ENCODE measurements around the gene C2orf72.
"Not testable (repeated sequence)": the region's sequence is repeated elsewhere in the genome, so short reads cannot be mapped to it uniquely, and the experiment has no call there.

C2orf72 gene

DNA sequence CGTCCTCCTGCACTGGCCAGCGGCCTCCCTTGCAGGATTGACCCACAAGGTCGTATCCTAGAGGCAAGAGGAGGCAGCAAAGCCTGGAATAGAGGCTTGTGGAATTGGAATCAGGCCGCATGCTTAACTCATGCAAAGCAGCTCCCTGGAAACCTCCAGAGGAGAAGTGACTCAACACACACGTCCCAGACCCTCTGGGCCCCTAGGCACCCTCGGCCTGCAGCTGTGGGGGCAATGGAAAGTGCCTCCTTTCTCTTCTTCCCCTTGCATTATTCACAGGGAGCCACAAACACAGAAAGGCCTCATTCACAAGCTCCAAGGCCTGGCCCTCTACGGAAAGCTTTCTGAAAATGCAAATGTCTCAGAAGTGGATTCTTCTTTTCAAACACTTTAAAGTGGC lies 21.8 kb upstream of the C2orf72 start:
- DNase-seq (ENCODE audit: low read depth): no peak

- no peak for DNase-seq (ENCODE audit: low read depth)
Measured at GRCh38 chr2:231015926-231016325, 21.4 kb upstream of the C2orf72 start.

GRCh38 chr2:231016566-231017230 lies 20.6 kb upstream of the C2orf72 start:
- no peak for DNase-seq (ENCODE audit: low read depth)

DNA sequence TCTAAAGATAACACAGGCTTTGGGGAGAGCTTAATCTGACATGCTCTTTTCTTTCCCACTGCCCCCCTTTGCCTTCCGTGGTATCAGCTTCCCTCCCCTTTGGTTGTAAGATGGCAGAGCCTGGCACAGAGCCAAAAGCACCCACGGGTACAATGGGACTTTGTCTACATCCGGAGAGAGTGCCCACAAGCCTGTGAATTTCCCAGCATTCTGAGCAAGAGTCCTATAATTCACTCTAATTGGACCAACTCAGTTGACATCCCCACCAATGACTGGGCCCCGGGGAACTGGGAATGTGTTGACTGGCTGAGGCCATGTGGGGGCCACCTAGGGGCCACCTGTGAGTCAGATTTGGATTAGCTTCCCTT lies 20.1 kb upstream of the C2orf72 start:
- DNase-seq (ENCODE audit: low read depth): no peak

GRCh38 chr2:231018184-231018583 lies 19.1 kb upstream of the C2orf72 start:
- no peak for DNase-seq (ENCODE audit: low read depth)

- DNase-seq (ENCODE audit: low read depth): not testable (repeated sequence)
Measured at GRCh38 chr2:231025059-231025458, 12.3 kb upstream of the C2orf72 start.

DNA sequence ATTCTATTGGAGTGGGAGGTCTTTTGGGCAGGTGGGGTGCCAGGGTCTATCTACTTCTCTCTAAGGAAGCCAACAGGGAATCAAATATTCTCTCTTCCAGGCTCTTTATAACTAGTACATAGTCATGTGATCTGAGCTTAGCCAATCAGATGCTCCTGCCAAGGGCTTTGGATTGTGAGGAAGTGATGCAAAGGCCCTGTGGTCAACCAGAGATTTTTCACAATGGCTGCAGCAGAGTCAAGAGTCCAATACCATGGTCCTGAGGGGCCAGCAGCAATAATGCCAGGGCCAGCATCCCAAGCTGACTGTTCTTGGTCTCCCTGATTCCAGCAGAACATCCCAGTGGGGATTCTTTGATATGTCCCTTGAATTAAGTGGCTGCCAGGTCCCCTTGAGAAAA lies 8.4 kb upstream of the C2orf72 start:
- no peak for DNase-seq (ENCODE audit: low read depth)

- DNase-seq (ENCODE audit: low read depth): no peak
Measured at GRCh38 chr2:231029563-231029962, 7.8 kb upstream of the C2orf72 start.

DNA sequence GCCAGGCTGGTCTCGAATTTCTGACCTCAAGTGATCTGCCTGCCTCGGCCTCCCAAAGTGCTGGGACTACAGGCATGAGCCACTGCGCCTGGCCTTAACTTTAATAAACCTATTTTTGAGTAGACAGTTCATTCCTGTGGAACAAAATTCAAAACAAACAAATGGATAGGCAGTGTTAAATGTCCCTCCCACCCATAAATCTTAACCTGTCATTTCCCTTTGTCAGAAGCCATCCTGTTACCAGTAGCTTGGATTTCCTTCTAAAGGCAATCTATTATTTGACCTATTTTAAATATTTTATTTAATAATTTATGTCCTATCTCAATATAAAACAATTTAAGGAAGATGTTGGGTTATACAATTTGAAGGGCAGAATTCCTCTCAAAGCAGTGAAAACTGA lies 6.6 kb upstream of the C2orf72 start:
- no peak for DNase-seq (ENCODE audit: low read depth)

GRCh38 chr2:231032575-231033140 lies 4.7 kb upstream of the C2orf72 start:
- DNase-seq (ENCODE audit: low read depth): no peak

DNA sequence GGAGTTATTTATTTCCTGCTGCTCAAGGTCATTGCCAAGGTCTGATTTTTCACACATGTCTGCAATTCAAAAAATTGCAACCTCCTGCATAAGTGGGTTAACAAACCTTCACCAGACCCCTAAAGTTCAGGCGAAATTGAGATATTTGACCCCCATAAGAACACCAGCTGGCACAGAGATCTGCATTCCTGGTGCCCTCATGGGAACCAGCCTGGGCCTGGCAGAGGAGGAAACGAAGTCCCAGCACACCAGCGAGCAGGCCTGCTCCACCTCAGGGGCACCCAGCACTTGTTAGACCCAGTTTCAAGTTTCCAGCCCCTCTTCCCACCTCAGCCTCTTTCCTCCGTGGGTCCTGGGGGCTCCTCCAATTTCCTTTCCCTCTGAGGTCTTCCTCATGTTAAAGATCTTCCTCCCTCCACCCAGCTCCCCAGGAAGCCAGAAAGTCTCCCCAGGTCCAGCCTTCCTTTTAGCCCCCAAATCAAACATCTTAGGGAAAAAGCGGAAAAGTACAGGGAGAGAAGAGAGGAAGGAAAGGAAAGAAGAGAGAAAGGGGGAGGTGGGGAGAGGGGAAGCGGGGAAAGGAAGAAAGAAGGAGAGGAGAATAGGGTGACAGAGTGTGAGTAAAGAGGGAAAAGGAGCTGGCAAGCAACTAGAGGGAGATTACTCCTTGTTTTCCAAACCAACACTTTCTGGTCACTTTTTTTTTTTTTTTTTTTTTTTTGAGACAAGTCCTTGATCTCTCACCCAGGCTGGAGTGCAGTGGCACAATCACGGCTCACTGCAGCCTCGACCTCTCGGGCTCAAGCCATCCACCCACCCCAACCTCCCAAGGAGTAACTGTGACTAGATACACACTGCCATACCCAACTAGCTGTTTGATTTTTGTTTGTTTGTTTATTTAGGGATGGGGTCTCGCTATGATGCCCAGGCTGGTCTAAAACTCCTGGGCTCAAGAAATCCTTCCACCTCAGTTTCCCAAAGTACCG lies 3.9 kb upstream of the C2orf72 start:
- no peak for DNase-seq (ENCODE audit: low read depth)

DNA sequence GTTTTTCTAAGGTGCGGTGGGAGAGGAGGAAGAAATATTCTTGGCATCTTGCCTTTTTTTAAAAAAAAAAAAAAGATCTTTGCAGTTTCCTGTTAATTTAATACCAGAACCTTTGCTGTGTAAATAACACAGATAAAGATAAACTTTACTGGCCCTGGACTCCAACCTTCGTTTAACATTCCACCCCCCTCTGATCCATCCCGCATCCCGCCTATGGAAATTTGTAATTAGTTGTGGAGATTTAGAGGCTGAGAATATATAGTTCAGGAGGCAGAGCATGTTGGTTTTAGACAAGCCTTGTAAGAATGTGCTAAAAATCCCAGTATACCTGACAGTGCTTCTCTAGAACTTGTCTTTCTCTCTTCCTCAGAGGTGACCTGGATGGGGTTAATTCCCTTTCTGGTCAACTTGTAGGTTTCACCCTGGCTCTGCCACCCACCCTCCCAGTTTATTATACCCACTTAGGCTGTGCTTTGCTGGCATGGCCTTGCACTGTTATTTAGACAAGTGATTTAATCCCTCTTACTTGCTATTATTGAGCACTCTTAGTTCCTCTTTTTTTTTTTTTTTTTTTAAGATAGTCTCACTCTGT lies 2.9 kb upstream of the C2orf72 start:
- DNase-seq (ENCODE audit: low read depth): no peak

- no peak for DNase-seq (ENCODE audit: low read depth)
Measured at GRCh38 chr2:231036131-231036530, 1.2 kb upstream of the C2orf72 start.

GRCh38 chr2:231036578-231037106 lies 681 bp upstream of the C2orf72 start:
- no peak for DNase-seq (ENCODE audit: low read depth)

- DNase-seq (ENCODE audit: low read depth): no peak
Measured at GRCh38 chr2:231037731-231038482, 584 bp downstream of the C2orf72 start.

GRCh38 chr2:231038483-231039293 lies 1.4 kb downstream of the C2orf72 start:
- DNase-seq (ENCODE audit: low read depth): no peak

- DNase-seq (ENCODE audit: low read depth): no peak
Measured at GRCh38 chr2:231039294-231039664, 2.0 kb downstream of the C2orf72 start.

- DNase-seq (ENCODE audit: low read depth): no peak
Measured at GRCh38 chr2:231039821-231040364, 2.6 kb downstream of the C2orf72 start.

- DNase-seq (ENCODE audit: low read depth): no peak
Measured at GRCh38 chr2:231041061-231041689, 3.9 kb downstream of the C2orf72 start.

DNA sequence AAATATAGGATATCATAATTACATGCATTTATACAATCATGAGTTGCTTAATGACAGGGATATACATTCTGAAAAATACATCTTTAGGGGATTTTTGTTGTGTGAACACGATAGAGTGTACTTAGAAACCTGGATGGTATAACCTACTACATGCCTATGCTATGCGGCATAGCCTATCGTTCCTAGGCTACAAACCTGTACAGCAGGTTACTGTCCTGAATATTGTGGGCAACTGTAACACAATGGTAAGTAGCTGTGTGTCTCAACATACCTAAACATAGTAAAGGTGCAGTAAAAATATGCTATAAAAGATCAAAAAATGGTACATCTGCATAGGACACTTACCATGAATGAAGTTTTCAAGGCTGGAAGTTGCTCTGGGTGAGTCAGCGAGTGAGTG lies 6.5 kb downstream of the C2orf72 start:
- DNase-seq (ENCODE audit: low read depth): no peak

Data from activated T-helper 1 cell treated with Interleukin-2 at 50 U/mL for 16 hours (primary cell).